ENCODE data around the gene FAM193A.

Gene FAM193A

GRCh38 chr4:2570551-2571222, 34.2 kb downstream of the FAM193A start:
- TF ChIP-seq EZH2phosphoT487 (conservative IDR thresholded peaks at IDR 0.05; ENCODE audit: low read length) = no peak
- TF ChIP-seq, protein P1, sequence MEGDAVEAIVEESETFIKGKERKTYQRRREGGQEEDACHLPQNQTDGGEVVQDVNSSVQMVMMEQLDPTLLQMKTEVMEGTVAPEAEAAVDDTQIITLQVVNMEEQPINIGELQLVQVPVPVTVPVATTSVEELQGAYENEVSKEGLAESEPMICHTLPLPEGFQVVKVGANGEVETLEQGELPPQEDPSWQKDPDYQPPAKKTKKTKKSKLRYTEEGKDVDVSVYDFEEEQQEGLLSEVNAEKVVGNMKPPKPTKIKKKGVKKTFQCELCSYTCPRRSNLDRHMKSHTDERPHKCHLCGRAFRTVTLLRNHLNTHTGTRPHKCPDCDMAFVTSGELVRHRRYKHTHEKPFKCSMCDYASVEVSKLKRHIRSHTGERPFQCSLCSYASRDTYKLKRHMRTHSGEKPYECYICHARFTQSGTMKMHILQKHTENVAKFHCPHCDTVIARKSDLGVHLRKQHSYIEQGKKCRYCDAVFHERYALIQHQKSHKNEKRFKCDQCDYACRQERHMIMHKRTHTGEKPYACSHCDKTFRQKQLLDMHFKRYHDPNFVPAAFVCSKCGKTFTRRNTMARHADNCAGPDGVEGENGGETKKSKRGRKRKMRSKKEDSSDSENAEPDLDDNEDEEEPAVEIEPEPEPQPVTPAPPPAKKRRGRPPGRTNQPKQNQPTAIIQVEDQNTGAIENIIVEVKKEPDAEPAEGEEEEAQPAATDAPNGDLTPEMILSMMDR (IDR thresholded peaks at IDR 0.05; ENCODE audit: insufficient read depth, low read length, poor library complexity, severe bottlenecking) = no peak
- Histone ChIP-seq H3K27me3 (ENCODE audit: low read length) (no peaks in the 10 kb centered on the region), H3K36me3 (ENCODE audit: low read length) (no peaks in the 10 kb centered on the region), H2AFZ (ENCODE audit: low read depth, low read length, severe bottlenecking) (no peak overlapping the region), H3F3A (ENCODE audit: insufficient read depth) (no peaks in the 10 kb centered on the region), H3K4me2 (ENCODE audit: low read depth, low read length, poor library complexity, severe bottlenecking) (no peak overlapping the region), H3K27ac (ENCODE audit: low read depth, low read length) (no peak overlapping the region), H4K20me1 (ENCODE audit: low read depth, low read length) (no peaks in the 10 kb centered on the region), H3K79me2 (ENCODE audit: insufficient read depth, low read length) (peaks cover 95% of the 10 kb centered on the region), H3K9me2 (replicated peaks; ENCODE audit: insufficient read depth, low read length) (no peaks in the 10 kb centered on the region), H3K9me3 (ENCODE audit: insufficient read depth, low read length) (no peaks in the 10 kb centered on the region), H3K9ac (ENCODE audit: low read length) (no peak overlapping the region), H3K4me3 (ENCODE audit: insufficient read depth, low read length, poor library complexity, severe bottlenecking) (no peak overlapping the region)

DNA sequence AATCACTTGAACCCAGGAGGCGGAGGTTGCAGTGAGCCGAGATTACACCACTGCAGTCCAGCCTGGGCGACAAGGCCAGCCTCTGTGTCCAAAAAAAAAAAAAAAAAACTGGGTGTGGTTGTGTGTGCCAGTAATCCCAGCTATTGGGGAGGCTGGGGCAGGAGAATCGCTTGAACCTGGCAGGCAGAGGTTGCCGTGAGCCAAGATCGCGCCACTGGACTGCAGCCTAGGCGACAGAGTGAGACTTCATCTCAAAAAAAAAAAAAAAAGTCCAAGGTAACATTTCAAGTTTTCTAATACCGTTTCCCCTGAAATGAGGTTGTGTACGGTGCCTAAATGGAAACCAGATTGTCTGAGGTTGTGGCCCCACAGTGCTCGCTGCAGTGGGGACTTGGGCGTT, 35.6 kb downstream of the FAM193A start:
- no peaks in the 10 kb centered on the region for H3F3A ChIP-seq (ENCODE audit: insufficient read depth)
- no peak for TF ChIP-seq EZH2phosphoT487 (conservative IDR thresholded peaks at IDR 0.05; ENCODE audit: low read length)
- TF ChIP-seq, protein P1 (IDR thresholded peaks at IDR 0.05; ENCODE audit: insufficient read depth, low read length, poor library complexity, severe bottlenecking) = no peak
- H3K9me2 ChIP-seq (replicated peaks; ENCODE audit: insufficient read depth, low read length) = no peaks in the 10 kb centered on the region
- no peak overlapping the region for H3K27ac ChIP-seq (ENCODE audit: low read depth, low read length)
- no peaks in the 10 kb centered on the region for H3K36me3 ChIP-seq (ENCODE audit: low read length)
- H3K27me3 ChIP-seq (ENCODE audit: low read length) = no peaks in the 10 kb centered on the region
- peaks cover 96% of the 10 kb centered on the region for H3K79me2 ChIP-seq (ENCODE audit: insufficient read depth, low read length)
- no peak overlapping the region for H3K9ac ChIP-seq (ENCODE audit: low read length)
- H3K4me3 ChIP-seq (ENCODE audit: insufficient read depth, low read length, poor library complexity, severe bottlenecking) = no peak overlapping the region
- H3K9me3 ChIP-seq (ENCODE audit: insufficient read depth, low read length) = no peaks in the 10 kb centered on the region
- H4K20me1 ChIP-seq (ENCODE audit: low read depth, low read length) = peaks cover 3% of the 10 kb centered on the region; the same call in 1 of the 2 replicates
- no peak overlapping the region for H3K4me2 ChIP-seq (ENCODE audit: low read depth, low read length, poor library complexity, severe bottlenecking)
- no peak overlapping the region for H2AFZ ChIP-seq (ENCODE audit: low read depth, low read length, severe bottlenecking)

DNA sequence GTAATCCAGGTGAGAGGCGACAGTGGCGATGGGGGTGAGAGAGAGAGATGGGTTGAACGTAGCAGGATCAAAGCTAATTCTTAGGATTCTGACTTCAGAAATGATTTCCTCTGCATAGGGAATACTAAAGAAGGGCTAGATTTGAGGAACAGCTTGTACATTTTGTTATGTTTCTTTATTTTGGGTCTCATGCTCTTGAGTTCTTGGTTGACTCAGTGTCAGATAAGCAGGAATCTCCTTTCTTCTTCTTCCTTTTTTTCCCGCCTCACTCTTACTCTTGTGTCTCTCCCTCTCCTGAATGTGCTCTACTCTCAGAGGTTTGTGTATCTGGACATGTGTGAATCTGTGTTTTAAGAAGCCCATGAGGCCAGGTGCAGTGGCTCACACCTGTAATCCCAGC, 36.4 kb downstream of the FAM193A start:
- Histone ChIP-seq H3K9ac (ENCODE audit: low read length) (no peak overlapping the region), H3K36me3 (ENCODE audit: low read length) (no peaks in the 10 kb centered on the region), H3F3A (ENCODE audit: insufficient read depth) (no peaks in the 10 kb centered on the region), H3K79me2 (ENCODE audit: insufficient read depth, low read length) (peaks cover 96% of the 10 kb centered on the region), H3K4me2 (ENCODE audit: low read depth, low read length, poor library complexity, severe bottlenecking) (no peak overlapping the region), H3K9me3 (ENCODE audit: insufficient read depth, low read length) (no peaks in the 10 kb centered on the region), H4K20me1 (ENCODE audit: low read depth, low read length) (peaks cover 3% of the 10 kb centered on the region; the same call in 1 of the 2 replicates), H3K4me3 (ENCODE audit: insufficient read depth, low read length, poor library complexity, severe bottlenecking) (no peak overlapping the region), H3K27ac (ENCODE audit: low read depth, low read length) (no peak overlapping the region), H2AFZ (ENCODE audit: low read depth, low read length, severe bottlenecking) (no peak overlapping the region), H3K9me2 (replicated peaks; ENCODE audit: insufficient read depth, low read length) (no peaks in the 10 kb centered on the region), H3K27me3 (ENCODE audit: low read length) (no peaks in the 10 kb centered on the region)
- TF ChIP-seq, protein P1 (IDR thresholded peaks at IDR 0.05; ENCODE audit: insufficient read depth, low read length, poor library complexity, severe bottlenecking) = no peak
- TF ChIP-seq EZH2phosphoT487 (conservative IDR thresholded peaks at IDR 0.05; ENCODE audit: low read length) = no peak

Data from SU-DHL-6 (cell line).